Measurements from ENCODE around the gene GALNT7.

The GALNT7 gene

DNA sequence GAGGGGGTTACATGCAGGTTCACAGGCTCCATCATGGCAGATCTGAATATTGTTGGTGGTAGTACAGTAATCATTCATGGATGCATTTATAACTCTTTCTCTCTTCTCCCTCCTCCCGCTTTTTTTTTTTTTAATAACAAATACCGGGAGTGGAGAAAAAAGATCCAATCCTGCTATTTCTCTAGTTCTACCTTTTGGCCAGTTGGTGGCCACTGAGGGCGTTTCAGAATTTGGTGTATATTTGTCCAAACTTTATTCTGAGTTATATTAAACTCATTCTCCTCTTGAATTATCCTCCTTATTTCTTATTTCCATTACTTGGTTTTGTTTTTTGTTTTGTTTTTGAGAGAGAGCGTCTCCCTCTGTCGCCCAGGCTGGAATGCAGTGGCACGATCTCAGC lies 90.7 kb downstream of the GALNT7 start:
- no peak overlapping the region for H3K4me3 ChIP-seq (ENCODE audit: low read depth, low read length)

DNA sequence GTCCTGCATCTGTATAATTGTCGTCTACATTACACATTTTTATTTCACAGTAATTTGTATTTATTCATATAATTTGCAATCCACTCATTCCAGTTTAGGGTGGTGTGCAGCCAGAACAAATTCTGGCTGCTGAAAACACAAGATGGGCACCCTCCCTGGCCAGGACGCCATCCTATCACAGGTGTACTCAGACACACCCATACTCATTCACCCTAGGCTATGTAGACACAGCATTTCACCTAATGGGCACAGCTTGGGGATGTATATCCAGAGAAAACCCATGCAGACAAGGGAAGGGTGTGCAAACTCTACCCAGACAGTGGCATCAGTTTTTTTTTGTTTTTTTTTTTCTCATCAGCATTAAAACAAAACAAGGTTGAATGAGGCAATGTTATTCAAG lies 92.4 kb downstream of the GALNT7 start:
- H3K4me3 ChIP-seq (ENCODE audit: low read depth, low read length), result no peak overlapping the region

DNA sequence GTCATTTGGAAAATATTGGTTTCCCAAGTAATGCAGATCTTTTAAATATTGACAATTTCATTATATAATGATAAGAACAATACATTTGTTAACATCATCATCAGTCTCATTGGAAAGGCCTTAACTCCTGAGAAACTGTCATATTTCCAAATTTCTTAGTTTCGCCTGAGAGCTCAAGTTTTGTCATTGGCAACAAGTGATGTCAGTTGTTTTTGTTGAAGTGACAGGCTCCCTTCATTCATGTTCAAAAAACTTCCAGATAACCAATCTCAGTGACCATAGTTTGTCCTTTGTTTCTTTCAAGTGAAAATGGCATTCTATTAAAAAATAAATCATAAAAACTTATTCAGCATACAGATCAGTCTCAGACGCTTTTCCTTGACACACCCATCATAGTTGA lies 93.8 kb downstream of the GALNT7 start:
- H3K4me3 ChIP-seq (ENCODE audit: low read depth, low read length), result no peak overlapping the region

GRCh38 chr4:173264245-173264644 lies 95.6 kb downstream of the GALNT7 start:
- no peak overlapping the region for H3K4me3 ChIP-seq (ENCODE audit: low read depth, low read length)

GRCh38 chr4:173264684-173265185 lies 96.1 kb downstream of the GALNT7 start:
- H3K4me3 ChIP-seq (ENCODE audit: low read depth, low read length), result no peak overlapping the region

- H3K4me3 ChIP-seq (ENCODE audit: low read depth, low read length), result no peak overlapping the region
Measured at GRCh38 chr4:173265751-173266150, 97.1 kb downstream of the GALNT7 start.

GRCh38 chr4:173267711-173268110 lies 99.1 kb downstream of the GALNT7 start:
- no peak overlapping the region for H3K4me3 ChIP-seq (ENCODE audit: low read depth, low read length)

DNA sequence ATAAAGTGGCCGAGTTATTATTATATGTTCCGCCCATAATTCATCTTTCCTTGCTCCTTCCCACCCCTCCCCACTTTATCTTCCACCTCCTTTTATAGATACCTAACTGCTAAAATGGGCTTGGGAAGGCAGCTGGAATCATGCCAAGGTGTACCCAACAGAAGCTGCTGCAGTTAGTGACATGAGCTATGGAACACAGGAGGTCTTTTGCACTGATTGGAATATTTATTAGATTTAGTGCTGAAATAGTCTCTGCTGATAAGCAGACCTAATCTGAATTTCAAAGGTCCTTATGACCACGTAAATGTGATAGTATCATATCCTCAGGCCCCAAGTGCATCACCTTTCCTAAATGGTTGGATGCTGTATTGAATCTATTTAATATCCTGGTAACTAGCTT lies 100.7 kb downstream of the GALNT7 start:
- no peak overlapping the region for H3K4me3 ChIP-seq (ENCODE audit: low read depth, low read length)

DNA sequence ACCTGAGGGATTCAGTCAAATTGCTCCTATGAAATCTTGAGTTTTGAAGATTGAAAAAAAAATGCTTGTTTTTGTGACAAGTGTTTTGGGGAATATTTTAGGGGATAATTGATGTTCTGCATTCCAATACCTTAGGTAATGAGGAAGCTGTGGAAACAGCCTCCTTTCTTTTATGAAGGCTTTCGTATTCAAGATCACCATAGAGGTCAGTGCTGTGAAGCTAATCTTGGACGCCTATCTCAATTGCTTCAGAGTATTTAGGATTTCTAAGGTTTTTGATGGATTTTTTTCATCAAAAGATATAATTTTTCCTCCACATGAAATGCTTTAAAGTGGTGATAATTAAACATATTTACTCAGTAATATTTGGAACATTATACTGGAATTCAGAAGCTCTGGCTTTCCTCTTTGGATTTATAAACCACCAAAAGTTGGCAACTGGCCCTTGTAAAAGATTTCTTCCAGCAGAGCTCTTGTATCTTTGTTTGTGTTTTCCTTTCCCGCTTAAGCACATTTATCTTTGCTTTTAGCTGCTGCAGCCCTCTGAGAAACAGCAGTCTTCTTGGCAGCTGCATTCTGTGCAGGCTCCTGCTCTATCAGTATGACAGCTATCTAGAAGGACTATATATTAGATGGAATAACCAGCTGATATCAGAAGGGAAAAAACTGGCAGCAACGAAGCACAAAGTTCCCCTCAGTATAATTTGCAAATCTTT lies 101.9 kb downstream of the GALNT7 start:
- H3K4me3 ChIP-seq (ENCODE audit: low read depth, low read length), result no peak overlapping the region

- H3K4me3 ChIP-seq (ENCODE audit: low read depth, low read length), result no peak overlapping the region
Measured at GRCh38 chr4:173272314-173272713, 103.7 kb downstream of the GALNT7 start.

DNA sequence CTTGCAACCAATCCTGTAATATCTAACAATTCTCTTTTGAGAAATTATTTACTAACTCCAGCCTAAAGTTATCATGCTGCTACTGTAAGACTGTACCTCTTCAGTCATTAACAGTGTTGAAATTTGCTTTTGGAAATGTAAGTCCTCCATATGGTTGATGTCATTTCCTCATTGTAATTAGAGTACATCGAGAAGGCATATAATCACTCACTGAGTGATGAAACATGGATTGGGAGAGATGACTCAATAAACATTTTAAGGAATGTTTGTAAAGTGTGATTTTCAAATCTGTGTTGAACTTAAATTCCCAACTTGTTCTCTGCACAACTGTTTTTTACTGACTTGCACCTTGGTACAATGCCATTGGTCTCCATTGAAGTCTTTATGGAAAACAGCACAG lies 104.4 kb downstream of the GALNT7 start:
- no peak overlapping the region for H3K4me3 ChIP-seq (ENCODE audit: low read depth, low read length)

- no peak overlapping the region for H3K4me3 ChIP-seq (ENCODE audit: low read depth, low read length)
Measured at GRCh38 chr4:173273941-173274340, 105.3 kb downstream of the GALNT7 start.

DNA sequence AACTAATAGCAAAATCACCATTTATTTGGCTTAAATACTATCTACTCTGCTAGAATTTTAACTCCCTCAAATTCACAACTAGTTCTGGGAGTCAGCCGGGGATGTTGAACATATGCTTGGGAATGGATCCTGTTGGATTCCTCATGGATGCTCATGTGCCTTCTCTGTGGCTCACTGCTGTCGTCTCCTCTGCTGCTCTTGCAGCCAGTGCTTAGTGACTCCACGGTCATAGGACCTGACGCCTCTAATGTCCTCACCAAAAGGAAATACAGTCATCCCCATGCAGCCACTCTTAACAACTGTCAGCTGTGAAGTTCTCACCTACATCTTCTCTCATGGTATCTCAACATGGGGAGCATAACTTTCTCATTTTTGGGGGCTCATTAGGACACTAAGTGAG lies 106.1 kb downstream of the GALNT7 start:
- no peak overlapping the region for H3K4me3 ChIP-seq (ENCODE audit: low read depth, low read length)

DNA sequence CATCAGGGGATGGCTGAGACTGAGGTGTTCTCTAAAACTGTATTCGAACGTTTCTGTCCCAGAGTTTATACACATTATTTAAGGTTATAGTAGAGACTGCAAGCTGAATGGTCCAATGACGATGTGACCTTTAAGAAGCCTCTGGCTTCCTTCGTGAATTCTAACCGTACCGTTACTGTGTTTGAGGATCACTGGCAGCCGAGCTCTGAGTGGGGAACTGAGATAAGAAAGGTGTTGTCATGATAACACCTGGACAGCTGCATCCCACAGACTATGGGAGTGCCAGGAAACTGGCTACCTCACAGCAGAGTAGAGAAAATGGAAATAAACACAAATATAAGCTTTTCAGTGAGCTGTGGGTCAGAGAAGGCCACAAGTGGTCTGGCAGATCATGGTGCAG lies 106.5 kb downstream of the GALNT7 start:
- no peak overlapping the region for H3K4me3 ChIP-seq (ENCODE audit: low read depth, low read length)

GRCh38 chr4:173277340-173277739 lies 108.7 kb downstream of the GALNT7 start:
- no peak overlapping the region for H3K4me3 ChIP-seq (ENCODE audit: low read depth, low read length)

GRCh38 chr4:173280998-173281397 lies 112.4 kb downstream of the GALNT7 start:
- H3K4me3 ChIP-seq (ENCODE audit: low read depth, low read length), result no peak overlapping the region

DNA sequence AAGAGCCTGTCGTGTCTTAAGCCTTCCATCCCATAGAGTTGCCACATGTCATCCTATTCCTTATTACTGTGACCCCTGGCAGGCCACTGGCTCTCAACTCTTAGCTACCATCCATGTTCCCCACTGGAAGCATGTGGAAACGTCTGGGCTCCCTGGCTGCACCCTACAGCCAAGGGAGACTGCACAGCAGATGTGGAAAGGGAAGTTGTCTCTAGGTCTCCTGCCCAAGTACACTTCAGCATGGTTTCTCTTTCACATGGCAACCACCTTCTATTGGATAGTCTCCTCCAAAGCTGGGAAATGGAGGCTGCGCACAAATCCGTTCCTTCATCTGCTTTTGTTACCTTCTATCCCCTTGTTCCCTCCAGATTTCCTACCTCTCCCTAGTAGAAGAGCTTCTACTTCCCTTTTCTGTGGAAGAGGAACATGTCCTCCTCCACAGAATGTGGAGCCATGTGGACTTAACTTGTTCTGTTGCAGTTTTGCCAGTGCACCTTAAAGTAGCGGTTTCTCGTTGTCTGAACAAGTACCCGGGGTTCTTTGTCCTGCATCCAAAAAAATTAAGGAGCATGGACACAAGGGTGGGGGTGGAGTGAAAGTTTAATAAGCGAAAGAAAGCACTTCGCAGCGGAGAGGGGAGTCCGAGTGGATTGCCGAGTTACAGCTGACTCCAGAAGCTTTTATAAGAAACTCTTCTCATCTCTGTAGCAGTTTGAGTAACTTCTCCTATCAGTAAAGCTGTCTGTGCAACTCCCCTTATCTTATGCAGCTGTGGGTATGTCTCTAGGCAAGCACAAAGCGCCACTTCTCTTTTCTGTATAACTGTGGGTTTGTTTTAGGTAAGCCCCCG lies 113.0 kb downstream of the GALNT7 start:
- H3K4me3 ChIP-seq (ENCODE audit: low read depth, low read length), result no peak overlapping the region

DNA sequence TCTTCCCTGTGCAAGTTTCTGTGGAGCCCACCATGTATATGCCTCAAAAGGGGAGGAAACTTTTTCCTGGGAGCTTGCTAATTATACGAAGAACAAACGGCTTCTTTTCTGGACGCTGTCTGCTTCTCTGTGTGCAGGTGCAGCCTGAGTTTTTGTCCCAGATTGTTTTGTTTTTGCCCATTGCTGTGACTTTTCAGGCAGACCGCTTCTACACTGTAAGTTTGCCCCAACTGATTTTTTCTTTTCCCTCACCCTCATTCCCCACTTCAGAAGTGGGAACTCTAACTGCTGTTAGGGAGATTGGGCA lies 113.6 kb downstream of the GALNT7 start:
- H3K4me3 ChIP-seq (ENCODE audit: low read depth, low read length), result no peak overlapping the region

- H3K4me3 ChIP-seq (ENCODE audit: low read depth, low read length), result no peak overlapping the region
Measured at GRCh38 chr4:173282626-173283025, 114.0 kb downstream of the GALNT7 start.

- H3K4me3 ChIP-seq (ENCODE audit: low read depth, low read length), result no peak overlapping the region
Measured at GRCh38 chr4:173284463-173284862, 115.9 kb downstream of the GALNT7 start.

DNA sequence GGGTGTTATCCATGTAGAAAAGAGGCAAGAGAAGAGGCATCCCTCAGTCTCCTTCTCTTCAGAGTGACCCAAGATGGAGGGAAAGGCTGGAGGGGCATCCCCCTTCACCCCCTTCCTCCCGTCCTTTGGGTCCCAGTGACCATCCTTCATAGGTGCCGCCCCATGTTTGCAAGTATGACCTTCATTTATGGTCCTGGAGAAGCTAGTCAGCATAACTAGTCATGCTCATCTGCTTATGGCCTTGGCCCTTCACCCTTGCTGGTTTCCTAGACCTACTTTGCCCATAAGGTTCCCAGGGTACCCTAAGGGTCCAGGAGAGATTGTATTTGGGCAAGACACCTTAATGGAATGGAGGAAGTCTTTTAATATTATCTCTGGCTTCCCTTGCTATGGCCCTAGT lies 118.9 kb downstream of the GALNT7 start:
- H3K4me3 ChIP-seq (ENCODE audit: low read depth, low read length), result no peak overlapping the region

GRCh38 chr4:173288296-173288695 lies 119.7 kb downstream of the GALNT7 start:
- no peak overlapping the region for H3K4me3 ChIP-seq (ENCODE audit: low read depth, low read length)
